Hindlimb muscle (tissue), 1 donor: ENCODE measurements around the gene RBM23. TPM values are rescaled to one million over a fixed set of nuclear protein-coding genes. Genes with fewer than 3 reads are reported as not detected.
A peak's percentile ranks its signal among the peaks of the same experiment; 100 is the strongest.
"Not testable (repeated sequence)": the region's sequence is repeated elsewhere in the genome, so short reads cannot be mapped to it uniquely, and the experiment has no call there.

Experiments used
- DNase-seq: peaks from one replicate; pipeline ENCODE4 v3.0.0-alpha.2; 2013
- polyA plus RNA-seq: library from polyadenylated mRNA; unstranded; fragments of 120-200 nt; gene quantifications from one replicate; pipeline ENCODE4 v1.2.1, GENCODE V29; 2013; ENCODE audit not compliant: insufficient read length

The RBM23 gene
- polyA plus RNA-seq, result 55.8 TPM

DNA sequence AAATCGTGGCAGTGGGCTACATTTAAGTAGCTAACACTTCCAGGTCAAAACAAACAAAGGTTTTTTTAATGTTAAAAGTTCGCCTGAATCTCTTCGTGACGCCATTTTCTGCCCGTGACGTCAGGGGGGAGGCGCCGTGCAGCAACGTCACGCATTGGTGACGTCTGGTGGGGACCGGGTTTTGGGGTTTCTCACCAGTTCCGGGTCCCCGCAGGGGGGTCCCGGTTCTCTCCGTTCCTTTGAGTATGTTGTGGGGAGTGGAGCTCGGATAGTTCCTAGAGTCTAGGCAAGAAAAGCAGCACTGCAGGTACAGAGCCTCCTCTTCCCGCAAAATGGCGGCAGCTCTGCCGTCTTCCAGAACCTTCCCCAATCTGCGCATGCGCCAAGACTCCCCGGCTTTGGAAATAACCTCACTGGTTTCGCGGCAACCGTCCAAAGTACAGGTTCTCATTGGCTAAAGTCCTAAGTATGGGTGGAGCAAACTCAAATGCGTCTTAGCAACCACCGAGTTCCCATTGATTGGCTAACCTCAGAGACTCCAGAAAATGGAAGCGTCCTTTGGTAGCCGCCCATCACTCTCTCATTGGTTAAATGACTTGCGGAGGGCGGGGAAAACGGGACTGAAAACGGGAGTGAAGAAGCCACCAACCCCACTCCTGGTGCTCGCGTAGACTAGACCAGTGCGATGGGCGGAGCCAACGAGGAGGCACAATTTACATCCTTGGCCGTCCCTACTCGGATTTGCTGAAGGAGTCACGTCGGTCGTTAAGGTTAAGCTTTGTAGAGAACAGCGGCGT lies at the start of gene RBM23:
Gene RBM23 (minus strand): TSS at position 346 of the 797 bp plus-strand sequence.
- peak; percentile 100 for DNase-seq

- no peak for DNase-seq
These were observed 47.9 kb upstream of the RBM23 start for GRCh38 chr14:22966783-22967269.

DNA sequence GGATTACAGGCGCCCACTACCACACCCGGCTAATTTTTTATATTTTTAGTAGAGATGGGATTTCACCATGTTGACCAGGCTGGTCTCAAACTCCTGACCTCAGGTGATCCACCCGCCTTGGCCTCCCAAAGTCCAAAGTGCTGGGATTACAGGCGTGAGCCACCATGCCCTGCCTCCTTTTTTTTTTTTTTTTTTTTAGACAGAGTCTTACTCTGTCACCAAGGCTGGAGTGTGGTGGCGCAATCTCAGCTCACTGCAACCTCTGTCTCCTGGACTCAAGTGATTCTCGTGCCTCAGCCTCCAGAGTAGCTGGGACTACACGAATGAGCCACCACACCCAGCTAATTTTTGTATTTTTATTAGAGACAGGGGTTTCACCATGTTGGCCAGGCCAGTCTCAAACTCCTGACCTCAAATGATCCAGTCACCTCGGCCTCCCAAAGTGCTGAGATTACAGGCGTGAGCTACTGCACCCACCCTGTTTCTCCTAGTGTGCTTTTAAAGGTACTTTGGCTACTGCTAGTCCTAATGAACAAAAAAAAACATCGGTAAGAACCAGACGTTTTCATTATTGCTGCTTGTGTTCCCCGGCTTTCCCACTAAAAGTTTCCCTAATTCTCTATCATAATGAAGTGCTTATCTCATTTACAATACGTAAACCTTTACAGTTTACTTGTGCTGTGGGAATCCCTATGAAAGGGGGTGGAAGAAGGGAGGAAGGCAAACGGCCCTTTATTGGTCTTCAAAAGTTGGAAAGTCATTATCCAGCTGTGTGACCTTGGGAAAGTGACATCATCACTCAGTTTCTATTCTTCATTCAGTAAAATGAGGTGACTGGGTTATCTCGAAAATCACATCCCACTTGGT lies 47.2 kb upstream of the RBM23 start:
- not testable (repeated sequence) for DNase-seq

DNA sequence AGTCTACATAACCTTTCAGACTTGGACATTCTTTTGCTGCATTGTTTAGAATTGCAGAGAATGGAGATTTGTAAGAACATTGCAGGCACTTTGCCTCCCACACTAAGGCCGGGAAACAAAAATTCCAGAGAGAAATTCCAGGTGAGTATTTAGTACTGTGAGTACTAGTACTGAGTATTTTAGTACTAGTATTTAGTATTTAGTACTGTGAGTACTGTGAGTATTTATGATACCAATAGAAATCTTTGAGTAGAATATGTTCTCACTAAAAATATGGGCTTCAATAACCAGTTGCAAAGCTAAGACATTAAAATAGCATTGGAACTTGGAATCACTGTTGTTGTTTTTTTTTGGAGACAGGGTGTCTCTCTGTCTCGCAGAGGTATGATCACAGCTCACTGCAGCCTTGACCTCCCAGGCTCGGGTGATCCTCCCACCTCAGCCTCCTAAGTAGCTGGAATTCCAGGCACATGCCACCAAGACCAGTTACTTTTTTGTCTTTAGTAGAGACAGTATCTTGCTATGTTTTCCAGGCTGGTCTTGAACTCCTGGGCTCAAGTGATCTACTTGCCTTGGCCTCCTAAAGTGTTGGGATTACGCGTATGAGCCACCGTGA lies 43.2 kb upstream of the RBM23 start:
- no peak for DNase-seq

- DNase-seq, result no peak
These were observed 37.0 kb upstream of the RBM23 start for GRCh38 chr14:22955702-22956569.

- DNase-seq, result no peak
These were observed 33.5 kb upstream of the RBM23 start for GRCh38 chr14:22952418-22952817.

DNA sequence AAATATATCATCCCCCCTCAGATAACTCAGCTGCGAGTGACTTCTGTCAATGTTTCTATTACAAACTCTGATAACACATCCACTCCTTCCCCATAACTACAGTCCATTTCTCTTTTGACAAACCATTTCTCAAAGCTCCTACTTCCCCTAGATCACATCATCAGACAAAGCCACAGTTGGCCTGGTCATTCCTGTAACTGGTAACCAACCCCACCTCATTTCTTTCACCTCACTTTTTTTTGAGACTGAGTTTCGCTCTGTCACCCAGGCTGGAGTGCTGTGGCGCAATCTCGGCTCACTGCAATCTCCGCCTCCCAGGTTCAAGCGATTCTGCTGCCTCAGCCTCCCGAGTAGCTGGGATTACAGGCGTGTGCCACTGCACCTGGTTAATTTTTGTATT lies 32.8 kb upstream of the RBM23 start:
- not testable (repeated sequence) for DNase-seq

GRCh38 chr14:22945642-22946041 lies 26.7 kb upstream of the RBM23 start:
- no peak for DNase-seq

DNA sequence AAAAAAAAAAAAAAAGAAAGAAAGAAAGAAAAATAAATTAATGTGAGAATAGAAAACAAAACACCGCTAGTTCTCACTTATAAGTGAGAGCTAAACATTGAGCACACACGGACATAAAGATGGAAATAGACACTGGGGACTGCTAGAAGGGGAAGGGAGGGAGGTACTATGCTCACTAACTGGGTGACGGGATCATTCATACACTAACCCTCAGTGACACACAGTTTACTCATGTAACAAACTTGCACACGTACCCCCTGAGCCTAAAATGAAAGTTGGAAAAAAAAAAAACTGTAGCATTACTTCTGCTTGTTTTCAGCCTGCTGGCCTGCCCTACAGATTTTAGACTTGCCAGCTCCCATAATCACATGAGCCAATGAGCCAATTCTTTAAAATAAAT lies 20.7 kb upstream of the RBM23 start:
- no peak for DNase-seq

DNA sequence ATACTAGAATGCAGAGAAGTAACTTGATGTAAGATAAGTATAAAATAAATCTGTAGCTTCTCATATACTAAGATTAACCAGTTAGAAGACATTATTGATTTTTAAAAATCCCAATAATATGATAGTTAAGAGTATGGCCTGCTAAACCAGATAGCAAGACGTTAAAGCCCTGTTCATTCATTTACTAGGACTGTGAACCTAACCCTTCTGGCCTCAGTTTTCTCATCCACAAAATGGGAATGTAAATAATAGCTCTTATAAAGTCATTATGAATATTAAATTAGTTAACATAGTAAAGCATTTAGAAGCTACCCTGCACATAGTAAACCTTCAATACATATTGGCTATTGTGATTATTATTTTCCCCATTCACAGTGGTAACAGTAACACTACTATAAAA lies 16.2 kb upstream of the RBM23 start:
- no peak for DNase-seq

DNA sequence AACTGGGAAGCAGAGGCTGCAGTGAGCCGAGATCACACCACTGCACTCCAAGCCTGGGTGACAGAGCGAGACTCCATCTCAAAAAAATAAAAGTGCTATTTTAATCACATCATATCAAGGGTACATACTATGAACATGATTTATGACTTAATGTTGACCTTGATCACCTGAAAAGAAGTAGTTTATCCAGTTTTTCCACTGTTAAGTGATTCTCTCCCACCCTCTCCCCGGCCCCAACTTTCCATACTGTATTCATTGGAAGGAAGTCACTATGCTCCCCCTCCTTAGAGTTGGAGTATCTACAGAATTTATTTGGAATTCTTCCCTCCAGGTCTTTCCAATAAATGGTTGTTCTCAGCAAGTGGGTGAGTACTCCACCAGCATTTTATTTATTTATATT lies 13.2 kb upstream of the RBM23 start:
- no peak for DNase-seq

GRCh38 chr14:22929961-22930364 lies 11.0 kb upstream of the RBM23 start:
- no peak for DNase-seq

DNA sequence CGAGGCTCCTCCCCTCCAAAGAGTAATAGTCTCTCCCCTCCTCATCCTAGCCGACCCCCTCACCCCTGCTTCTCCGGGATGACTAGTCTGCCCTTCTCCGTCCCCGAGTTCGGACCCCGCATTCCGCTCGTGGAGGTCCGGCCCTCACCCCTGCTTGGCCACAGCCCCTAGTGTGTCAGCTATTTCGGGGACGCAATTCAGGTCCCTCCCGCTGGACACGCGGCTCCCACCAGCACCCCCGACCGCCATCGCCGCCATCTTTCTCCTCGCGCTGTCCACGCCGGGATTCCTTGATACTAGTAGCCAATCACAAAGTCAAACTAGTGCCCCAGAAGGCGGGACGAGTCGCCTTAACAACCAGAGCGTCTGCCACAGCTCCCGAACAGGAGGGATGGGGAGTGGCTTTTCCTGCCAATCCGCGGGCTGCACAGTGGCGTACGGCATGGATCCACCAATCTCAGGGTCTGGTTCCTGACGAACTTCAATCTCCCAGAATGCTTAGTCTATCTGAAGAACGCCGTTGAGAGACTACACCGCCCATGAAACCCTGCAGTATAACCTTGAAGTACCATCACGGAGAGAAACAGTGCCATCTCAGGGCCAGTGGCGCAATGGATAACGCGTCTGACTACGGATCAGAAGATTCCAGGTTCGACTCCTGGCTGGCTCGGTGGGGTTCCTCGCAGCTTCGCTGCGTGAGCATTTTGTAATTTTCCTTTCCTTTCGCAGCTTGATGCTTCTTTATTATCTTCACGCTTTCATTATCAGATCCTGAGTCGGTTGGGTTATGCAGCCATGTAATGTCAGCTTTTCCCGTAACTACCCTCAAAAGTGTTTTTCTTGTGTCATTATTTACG lies 10.4 kb upstream of the RBM23 start, which contains the start of gene PRMT5:
Gene PRMT5 (minus strand): TSS at position 273 of the 857 bp plus-strand sequence. CDS start 15 bp downstream, at position 258.
- peak; percentile 99 for DNase-seq

GRCh38 chr14:22928237-22929103 lies 9.5 kb upstream of the RBM23 start:
- DNase-seq, result no peak

GRCh38 chr14:22926316-22926715 lies 7.4 kb upstream of the RBM23 start:
- no peak for DNase-seq

DNA sequence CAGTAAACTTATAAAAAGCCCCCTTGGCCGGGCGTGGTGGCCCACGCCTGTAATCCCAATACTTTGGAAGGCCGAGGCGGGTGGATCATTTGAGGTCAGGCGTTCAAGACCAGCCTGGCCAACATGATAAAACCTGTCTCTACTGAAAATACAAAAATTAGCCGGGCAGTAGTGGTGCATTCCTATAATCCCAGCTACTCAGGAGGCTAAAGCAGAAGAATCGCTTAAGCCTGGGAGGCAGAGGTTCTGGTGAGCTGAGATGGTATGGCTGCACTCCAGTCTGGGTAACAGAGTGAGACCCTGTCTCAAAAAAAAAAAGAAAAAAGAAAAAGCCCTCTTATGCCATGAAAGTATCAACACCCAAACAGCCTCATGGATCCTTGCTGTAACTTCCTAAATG lies 6.6 kb upstream of the RBM23 start:
- no peak for DNase-seq

DNA sequence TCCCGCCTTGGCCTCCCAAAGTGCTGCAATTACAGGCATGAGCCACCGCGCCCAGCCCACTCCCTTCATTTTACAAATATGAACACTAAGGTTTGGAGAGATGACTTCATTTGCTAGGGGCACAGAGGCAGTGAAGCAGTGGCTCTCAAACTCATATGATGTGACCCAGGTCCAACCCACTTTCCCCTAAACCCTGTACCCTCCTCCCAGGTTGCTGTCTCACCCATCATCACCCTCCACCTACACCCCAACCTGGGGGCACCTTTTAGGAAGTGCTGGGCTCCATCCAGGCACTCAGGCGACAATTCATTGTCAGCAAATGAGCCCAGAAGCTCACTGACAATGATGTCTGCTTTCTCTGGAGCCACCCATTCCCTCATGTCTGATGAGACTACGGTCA lies 4.8 kb upstream of the RBM23 start:
- no peak for DNase-seq

GRCh38 chr14:22922294-22922693 lies 3.3 kb upstream of the RBM23 start:
- DNase-seq, result no peak

DNA sequence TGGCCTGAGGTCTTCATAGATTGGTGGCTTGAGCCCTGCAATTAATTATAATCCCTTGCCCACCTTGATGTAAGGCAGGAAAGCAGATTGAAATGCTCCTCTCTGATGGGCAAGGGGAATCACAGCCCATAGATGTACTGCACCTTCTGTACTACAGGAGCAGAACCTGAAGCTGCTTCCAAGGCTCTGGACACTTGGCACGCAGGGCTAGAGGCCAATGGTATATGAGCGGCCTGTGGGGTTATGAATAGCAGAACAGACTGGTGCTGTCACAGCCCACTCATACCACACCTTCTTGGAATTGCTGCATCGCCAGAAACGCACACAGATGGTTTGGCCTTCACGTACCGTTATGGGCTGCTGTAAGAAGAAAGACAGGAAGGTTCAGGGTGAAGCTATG lies 1.7 kb upstream of the RBM23 start:
- DNase-seq, result no peak

- DNase-seq, result no peak
These were observed 612 bp upstream of the RBM23 start for GRCh38 chr14:22919601-22919921.
